ENCODE measurements around the gene CSN3.
"Not testable (repeated sequence)": the region's sequence is repeated elsewhere in the genome, so short reads cannot be mapped to it uniquely, and the experiment has no call there.

DNA sequence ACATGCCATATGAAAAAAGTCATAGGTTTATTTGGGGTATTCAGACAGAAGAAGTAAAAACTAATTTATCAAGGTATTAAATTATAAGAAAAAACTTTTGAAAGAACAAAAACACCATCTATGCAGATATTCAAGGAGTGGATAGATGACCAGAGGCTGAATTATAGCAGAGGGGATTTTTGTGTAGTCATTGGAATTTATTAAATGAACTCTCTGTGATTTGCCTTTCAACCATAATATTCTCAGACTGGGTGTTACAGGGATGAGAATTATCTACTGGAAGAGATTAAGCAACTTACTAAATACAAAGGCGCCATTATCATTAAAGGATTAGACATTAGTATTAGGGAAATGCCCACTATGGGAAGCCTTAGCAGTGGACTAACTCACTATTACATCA, 25.8 kb upstream of the CSN3 start:
- TF ChIP-seq, protein P1, sequence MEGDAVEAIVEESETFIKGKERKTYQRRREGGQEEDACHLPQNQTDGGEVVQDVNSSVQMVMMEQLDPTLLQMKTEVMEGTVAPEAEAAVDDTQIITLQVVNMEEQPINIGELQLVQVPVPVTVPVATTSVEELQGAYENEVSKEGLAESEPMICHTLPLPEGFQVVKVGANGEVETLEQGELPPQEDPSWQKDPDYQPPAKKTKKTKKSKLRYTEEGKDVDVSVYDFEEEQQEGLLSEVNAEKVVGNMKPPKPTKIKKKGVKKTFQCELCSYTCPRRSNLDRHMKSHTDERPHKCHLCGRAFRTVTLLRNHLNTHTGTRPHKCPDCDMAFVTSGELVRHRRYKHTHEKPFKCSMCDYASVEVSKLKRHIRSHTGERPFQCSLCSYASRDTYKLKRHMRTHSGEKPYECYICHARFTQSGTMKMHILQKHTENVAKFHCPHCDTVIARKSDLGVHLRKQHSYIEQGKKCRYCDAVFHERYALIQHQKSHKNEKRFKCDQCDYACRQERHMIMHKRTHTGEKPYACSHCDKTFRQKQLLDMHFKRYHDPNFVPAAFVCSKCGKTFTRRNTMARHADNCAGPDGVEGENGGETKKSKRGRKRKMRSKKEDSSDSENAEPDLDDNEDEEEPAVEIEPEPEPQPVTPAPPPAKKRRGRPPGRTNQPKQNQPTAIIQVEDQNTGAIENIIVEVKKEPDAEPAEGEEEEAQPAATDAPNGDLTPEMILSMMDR (IDR thresholded peaks at IDR 0.05): not testable (repeated sequence)
- not testable (repeated sequence) for TF ChIP-seq POLR2A (IDR thresholded peaks at IDR 0.05)

Measured in adrenal gland (tissue), 5 donors.